Measurements from ENCODE around the gene RIMBP2. TPM values are rescaled to one million over a fixed set of nuclear protein-coding genes. Genes with fewer than 3 reads are reported as not detected.

The RIMBP2 gene
- total and polyA plus RNA-seq, 2 experiments from 2014 or later, result 0.31 to 0.37 TPM

GRCh38 chr12:130701402-130701744 is 14.7 kb downstream of the RIMBP2 start (continued):
- TF ChIP-seq CTCF (conservative IDR thresholded peaks at IDR 0.05; ENCODE audit: low read depth in 2 of 2) (no peak), REST (IDR thresholded peaks at IDR 0.05; ENCODE audit: unreplicated experiment) (no peak), ZNF331 (CRISPR knock-in tag; IDR thresholded peaks at IDR 0.05; ENCODE audit: low read depth) (no peak), ZNF114 (CRISPR knock-in tag; IDR thresholded peaks at IDR 0.05) (no peak), JUNB (IDR thresholded peaks at IDR 0.05; ENCODE audit: unreplicated experiment) (no peak), EZH2phosphoT487 (IDR thresholded peaks at IDR 0.05; ENCODE audit: unreplicated experiment) (no peak)

- Histone ChIP-seq H2AFZ (no peak overlapping the region), H3K4me2 (no peak overlapping the region), H3K9me2 (ENCODE audit: insufficient read depth) (no peaks in the 10 kb centered on the region), H3K4me1 (ENCODE audit: insufficient read depth) (no peaks in the 10 kb centered on the region), H3K27ac (ENCODE audit: low read depth) (no peak overlapping the region), H3K27me3 (ENCODE audit: insufficient read depth) (no peaks in the 10 kb centered on the region), H3K36me3 (ENCODE audit: insufficient read depth) (no peaks in the 10 kb centered on the region), H4K20me1 (replicated peaks; ENCODE audit: insufficient read depth) (no peaks in the 10 kb centered on the region), H3F3A (replicated peaks; ENCODE audit: low read depth) (no peaks in the 10 kb centered on the region), H3K4me3 (no peak overlapping the region), H3K79me2 (replicated peaks; ENCODE audit: insufficient read depth) (no peaks in the 10 kb centered on the region)
- Mint-ChIP-seq H3K36me3 (ENCODE audit: low read depth) (peaks cover 16% of the 10 kb centered on the region; the same call in 2 of the 3 replicates), H3K9me3 (peaks cover 80% of the 10 kb centered on the region), H3K27ac (no peak overlapping the region), H3K4me3 (no peak overlapping the region), H3K4me1 (peaks cover 5% of the 10 kb centered on the region; the same call in 2 of the 3 replicates), H3K27me3 (ENCODE audit: insufficient read depth, low read depth, poor library complexity) (peaks cover 8% of the 10 kb centered on the region)
- DNase-seq (ENCODE audit: low spot score) (no peak), ATAC-seq (no peak)
- TF ChIP-seq ZNF331 (CRISPR knock-in tag; IDR thresholded peaks at IDR 0.05; ENCODE audit: low read depth) (no peak), JUNB (IDR thresholded peaks at IDR 0.05; ENCODE audit: unreplicated experiment) (no peak), NANOG (IDR thresholded peaks at IDR 0.05; ENCODE audit: borderline replicate concordance) (no peak), ETS1 (IDR thresholded peaks at IDR 0.05) (no peak), CREB1 (CRISPR knock-in tag; IDR thresholded peaks at IDR 0.05; ENCODE audit: low read depth) (no peak), CTCF (conservative IDR thresholded peaks at IDR 0.05; ENCODE audit: low read depth in 2 of 2) (no peak), EZH2 (IDR thresholded peaks at IDR 0.05; ENCODE audit: low read depth, unreplicated experiment) (no peak)
Observed at GRCh38 chr12:130700492-130701401, 15.4 kb downstream of the RIMBP2 start.
